NCI-H510A (cell line): ENCODE data around the gene EDEM3.
A peak's percentile ranks its signal among the peaks of the same experiment; 100 is the strongest.

Experiments used
- DNase-seq: peaks from one replicate; lab custom pipeline; 2025; lab: John Stamatoyannopoulos, UW

Gene EDEM3

DNA sequence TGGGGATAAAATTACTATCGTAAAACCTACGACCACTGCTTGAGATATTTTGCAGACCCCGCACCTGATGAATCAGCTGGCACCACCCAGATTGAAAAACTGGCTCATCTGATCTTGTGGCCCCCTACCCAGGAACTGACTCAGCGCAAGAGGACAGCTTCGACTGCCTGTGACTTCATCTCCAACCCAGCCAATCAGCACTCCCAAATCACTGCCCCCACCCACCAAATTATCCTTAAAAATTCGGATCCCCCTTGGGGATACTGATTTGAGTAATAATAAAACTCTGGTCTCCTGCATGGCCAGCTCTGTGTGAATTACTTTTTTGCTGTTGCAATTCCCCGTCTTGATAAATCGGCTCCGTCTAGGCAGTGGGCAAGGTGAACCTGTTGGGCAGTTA lies 81.4 kb downstream of the EDEM3 start:
- DNase-seq, result no peak

DNA sequence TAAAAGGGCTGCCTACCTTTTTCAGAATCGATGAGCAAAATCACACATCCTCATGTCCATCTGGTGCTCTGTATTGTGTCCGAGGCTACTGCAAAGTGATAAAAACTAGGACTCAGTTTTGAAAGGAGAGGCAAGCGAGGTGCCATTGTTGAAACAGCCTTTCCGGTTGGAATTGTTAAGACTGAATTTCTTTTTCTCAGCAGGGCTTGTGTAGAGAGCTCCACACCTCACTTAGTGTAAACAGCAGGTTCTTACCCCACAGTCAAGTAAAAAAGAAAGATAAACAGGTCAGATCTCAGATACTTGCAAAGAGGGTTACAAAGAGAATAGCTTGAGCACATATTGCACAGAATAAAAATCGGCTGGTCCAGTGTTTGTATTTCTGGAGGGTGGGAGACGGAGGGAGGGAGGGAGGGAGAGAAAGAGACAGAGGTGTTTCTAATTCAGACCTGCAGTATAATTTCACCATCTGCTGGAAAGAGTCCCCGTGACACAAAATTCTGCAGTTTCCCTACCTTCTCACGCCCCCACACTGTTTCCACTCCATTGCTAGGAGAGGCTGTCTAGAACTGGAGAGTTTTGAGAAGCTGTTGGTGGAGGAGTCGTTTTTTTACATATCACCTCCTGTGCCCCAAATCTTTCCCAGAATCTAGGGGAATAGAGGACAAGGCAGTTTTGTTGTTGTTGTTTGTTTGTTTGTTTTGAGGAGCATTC lies 82.5 kb downstream of the EDEM3 start:
- no peak for DNase-seq

DNA sequence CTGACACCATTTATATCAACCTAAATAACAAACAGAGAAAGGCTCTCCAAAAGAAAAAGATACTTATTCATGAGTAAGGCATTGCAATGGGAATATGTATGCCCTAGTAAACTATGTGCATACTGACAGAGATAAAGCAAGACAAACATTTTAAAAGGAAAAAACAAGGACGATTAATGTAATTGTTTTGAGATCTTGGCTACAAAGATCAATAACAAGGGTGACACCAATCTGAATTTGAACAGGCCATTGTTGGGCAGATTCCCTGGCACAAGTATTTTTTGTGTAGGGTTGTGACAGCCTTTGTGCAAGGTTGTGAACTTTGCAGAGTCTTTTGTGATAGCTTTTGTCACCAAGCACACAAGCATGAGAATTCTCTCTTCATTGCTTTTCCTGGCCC lies 85.3 kb downstream of the EDEM3 start:
- no peak for DNase-seq

DNA sequence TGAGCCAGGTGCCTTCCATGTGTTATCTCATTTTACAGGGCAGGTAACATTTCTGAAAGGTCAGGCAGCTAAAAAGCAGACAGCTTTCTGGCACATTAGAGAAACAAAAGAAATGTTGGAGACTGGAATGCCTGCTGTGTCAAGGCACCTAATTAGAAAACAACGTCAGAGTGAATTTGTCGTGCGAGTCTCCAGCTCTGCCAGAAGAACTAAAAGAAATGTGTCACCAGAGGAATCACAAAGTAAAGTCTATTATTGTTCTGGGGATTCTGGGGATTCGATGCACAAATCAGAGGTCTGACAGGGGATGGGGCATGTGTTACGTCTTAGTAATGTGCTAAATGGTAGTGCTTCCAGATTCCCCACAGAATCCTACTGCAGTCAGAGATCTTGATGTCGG lies 89.3 kb downstream of the EDEM3 start:
- no peak for DNase-seq

DNA sequence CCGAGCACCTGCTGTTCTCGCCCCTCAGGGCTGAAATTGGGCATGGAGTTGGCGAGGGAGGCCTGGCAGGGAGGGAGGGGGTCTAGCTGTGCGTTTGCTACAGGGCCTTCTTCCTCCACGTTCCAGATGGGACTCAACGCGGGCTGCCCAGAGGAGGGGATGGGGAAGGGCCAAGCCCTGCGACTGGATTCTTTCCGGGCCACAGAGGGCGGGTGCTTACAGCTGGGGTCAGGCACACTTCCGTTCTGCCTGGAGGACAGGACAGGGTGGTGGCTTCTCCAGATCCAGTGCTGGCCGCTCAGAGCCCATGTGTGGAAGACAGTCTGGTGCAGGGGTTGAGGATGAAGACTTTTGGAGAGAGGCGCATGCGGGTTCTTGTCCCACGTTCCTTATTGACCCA lies 90.0 kb downstream of the EDEM3 start:
- no peak for DNase-seq

DNA sequence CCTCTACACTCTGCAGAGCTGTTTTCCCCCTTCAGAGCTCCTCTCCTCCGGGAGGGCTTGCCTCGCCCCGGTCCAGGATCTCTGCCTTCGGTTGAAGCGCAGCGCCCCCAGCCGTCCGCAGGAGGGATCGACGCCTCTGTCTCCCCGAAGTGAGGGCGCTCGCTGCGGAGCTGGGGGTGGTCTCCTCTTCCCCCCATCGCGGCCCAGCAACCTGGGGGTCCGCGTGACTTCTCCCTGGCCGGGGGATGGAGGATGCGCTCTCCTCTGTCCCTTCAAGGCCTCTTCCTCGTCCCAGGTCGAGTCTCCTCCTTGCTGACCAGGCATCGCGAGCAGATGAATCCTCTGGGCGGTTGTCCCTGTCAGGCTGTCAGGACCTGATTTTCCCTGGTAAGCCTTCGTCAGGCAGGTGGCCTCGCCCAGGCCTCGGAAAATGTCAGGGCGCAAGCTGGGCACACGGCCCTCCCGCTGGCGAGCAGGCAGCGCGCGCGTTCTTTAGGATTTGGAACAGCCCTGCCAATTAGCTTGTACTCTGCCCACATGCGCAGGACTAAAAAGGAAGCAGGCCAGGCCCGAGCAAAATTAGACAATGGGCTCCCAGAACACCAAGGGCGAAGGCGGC lies 90.5 kb downstream of the EDEM3 start:
- peak; percentile 55 for DNase-seq

DNA sequence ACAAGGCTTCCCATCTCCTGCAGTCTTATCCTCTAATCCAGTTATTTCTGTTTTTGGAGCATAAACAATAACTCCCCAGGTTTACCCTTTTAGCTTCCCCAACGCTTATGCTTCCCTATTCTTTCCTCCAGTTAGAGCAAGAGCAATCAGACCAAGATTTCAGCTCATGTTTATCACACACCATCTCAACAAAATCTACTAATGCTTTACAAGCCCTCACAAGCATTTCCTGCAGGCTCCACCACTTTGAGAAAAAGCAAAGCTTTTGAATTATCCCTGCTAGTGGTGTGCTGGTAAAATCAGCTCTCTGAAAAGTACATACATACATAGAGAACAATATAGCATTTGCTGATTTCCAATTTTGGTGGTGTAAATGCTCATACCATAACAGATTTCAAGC lies 92.9 kb downstream of the EDEM3 start:
- DNase-seq, result no peak

DNA sequence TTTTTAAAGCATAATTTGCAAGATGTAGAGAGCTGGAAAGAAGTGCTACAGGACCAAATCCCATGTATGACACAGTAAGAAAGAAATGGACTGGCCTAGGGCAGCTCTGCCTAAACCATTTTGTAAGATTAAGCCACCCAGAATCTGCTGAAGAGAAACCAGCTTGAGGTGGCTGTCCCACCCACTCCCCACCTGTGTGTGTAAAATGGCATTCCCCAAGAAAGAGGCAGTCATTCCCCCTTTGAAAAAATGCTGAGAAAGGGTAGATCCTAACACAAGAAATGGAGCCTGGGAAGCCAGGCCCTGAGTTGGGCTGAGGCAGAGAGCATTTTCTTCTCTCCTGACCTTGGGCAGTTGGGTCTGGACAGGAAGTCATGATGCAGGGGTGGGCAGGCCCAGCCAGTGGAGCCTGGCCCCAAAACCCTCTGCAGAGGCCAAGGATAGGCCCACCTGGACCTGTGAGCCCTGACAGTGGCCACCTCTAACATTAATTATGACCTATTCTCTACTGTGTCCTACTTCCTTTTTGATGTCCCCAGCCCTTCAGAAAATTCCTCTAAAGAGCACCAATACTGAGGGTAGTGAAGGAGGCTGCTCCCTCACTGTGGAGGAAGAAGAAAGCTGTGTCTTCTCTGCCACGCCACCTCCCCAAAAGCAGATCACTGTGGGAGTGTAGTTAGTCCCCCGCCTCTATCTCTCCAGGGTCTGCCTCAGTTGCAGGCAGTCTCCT lies 94.0 kb downstream of the EDEM3 start:
- no peak for DNase-seq

DNA sequence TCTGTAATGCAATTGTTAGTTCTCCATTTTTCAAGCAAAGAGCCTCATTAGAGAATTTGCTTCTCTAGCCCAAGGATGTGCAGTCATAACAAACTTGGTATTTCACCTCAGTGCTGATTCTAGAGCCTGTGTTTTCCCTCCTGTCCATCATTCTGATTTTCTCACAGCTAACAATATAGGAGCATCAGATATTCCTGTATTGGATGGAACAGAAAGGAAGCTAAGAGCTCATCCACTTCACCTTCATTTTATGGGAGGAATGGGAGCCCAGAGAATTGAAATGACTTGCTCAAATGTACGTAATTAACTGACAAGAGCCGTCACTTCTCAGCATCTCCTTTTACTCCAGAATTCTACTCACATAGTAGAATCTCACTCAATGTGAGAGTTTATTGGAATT lies 96.6 kb downstream of the EDEM3 start:
- DNase-seq, result no peak

DNA sequence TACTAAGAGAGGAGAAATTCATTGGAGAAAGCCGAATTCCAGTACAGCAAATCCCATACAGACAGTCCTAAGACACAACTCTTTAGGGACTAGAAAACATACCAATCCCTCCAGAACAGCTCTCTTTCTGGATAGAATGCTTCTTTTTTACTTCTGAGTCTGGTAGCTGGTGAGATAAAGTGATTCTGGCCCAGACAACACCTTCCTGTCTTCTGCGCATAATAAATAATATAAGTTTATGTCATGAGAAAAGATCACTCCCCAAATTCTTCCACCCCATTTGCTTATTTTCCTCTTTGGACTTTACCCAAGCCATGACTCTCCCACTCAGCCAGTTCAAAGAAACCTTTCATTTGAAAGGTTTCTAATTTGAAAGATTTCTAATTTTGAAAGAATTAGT lies 98.4 kb downstream of the EDEM3 start:
- DNase-seq, result no peak

DNA sequence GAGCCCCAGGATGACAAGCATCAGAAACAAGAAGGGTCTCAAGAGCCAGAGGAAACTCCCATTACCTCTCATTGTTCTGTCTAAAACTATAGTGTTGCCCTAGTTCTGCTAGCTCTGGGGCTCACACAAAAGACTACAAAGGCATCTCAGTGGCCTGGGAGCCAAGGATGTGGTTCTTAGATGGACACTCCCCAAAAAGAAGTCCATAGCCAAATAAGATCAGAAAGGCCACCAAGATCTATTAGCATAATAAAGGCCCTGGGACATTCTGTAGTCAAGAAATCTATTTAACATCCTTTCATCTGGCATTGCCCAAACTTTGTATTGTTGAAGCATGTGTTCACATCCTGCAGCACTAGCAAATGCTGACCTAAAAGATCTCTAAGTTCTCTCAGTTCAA lies 99.5 kb downstream of the EDEM3 start:
- DNase-seq, result no peak

DNA sequence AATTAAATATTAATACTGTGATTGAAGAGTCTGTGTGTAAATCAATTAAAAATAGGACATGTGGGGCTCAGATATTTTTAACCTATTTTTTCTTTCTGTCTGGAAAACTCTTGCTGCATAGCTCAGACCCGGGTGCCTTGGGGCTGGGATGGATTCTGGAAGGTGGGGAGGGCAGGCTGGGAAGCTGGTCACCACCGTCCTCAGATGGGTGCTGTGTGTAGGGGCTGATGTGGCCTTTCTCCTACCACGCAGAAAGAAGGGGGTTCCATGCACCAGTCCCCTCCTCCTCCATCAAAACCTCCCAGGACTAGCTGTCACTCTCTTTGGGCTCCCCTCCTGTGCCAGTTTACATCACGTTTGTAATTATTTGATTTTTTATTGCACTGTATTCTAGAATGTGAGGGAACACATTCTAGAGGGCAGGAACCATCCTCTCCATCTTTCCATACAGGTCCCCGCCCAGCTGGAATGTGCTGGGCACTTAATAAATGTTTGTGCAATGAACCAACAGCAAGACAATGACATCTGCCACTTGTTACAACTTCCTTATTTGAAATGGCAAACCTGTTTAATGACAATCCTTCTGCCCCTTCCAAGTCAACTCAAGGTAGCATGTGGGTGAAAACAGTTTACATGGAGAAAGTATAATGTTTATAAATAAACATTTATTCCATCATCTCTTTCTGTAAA lies 104.3 kb downstream of the EDEM3 start:
- no peak for DNase-seq

DNA sequence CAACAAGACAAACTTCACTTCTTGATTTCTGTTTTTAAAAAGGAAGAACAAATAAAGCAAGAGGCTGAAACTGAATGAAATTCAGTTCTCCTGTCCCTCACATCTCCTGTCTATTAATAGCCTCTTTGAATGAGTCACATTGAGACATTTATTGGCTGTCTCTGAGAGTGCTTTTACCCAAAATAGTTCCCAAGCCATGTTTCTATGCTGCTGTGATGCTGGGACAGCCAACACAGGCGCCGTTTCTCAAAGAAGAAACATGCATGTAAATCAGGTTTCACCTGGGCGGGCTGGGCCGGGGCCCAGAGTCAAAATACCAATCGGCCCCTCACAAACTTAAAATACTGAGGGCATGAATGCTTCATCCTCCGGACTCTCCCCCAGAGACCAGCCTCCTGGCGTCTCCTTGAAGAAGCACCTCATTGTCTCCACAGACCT lies 105.2 kb downstream of the EDEM3 start:
- no peak for DNase-seq

DNA sequence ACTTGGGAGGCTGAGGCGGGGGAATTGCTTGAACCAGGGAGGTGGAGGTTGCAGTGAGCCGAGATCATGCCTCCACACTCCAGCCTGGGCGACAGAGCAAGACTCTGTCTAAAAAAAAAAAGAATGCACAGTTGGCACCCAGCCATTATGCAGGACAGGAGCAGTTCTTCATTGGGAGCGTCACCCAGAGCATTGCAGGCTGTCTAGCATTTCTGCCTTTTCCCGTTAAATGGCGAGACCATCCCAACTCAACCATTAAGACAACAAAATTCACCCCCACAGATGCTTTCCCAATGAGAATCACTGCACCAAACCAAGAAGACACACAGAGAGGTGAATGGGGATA lies 105.8 kb downstream of the EDEM3 start:
- DNase-seq, result no peak

DNA sequence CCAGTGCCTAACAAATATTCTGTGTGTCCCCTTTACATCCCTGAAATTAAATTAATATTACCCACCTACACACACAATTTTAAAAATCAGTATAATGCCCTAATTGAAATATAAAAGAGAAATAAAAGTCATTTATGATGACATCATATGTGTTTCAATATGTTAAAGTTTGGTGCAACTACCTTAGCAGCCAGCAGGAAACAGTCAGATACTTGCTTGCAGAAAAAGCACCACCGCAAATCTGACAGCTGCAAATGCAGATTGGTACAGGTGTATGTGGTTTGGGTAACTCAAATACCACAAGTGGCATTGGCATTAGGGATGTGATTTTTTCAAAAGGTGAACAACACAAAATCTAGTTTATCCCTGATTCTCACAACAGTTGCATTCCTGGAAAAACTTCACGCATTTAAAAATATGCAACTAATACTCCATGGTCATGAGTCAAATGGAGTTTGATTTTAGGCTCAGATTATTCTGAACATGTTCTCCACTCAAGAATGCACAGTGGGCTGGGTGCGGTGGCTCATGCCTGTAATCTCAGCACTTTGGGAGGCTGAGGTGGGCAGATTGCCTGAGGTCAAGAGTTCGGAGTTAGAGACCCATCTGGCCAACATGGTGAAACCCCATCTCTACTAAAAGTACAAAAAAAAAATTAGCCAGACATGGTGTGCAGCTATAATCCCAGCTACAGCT lies 106.3 kb downstream of the EDEM3 start:
- DNase-seq, result no peak

DNA sequence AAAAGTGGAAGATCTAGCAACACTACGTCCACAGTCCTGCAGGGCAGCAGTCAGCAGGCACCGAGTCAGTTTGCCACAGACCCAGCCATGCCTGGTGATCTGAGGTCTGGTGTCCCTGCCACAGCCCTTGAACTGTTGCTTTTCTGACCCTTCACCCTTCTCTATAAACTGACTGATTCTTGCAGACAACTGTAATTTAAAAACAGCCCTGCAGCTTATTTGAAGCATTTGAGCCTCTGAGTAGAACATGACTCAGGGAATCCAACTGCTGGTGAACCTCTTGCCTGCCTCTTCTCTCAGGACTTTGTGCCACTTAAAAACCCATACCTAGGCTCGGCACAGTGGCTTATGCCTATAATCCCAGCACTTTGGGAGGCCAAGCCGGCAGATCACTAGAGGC lies 107.2 kb downstream of the EDEM3 start:
- no peak for DNase-seq

DNA sequence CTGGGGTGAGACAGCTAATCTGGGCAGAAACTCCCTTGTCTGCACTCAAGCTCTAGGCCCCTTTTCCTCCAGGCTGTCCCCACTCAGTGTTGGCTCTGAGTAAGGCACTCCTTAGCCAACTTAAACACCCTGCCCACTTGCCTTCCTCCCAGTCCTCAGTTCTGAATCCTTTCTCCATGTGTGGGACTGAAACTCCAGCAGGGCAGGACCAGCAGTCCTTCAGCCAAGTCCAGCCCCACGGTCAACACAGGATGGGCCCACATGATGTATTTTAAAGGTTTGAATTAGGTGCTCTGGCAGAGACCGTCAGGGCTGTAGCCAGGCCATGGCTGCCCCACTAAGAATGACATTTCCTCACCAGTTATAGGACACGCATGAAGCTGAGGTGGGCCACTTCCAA lies 107.8 kb downstream of the EDEM3 start:
- DNase-seq, result no peak

DNA sequence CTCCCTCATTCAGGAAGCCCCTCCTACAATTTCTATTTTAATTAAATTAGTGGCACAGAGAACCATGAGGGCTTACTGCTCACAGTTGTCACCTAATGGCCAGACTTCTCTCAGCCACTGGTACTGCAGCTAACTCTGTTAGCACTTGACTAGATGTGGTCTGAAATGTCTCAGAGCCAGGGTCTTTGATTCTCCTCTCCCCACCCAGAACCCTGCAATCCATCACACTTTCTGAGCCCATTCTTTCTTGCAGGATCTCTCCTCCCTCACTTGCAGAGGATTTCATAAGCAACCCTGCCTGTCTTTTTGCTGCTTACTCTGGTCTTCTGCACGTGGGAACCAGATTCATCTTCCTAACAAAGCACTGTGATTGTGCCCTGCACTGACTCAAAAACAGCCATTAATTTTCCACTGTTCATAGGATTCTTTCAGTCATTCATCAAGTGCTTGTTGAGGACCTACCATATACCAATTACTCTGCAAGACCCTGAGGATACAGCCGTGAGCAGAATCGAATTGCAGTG lies 108.4 kb downstream of the EDEM3 start:
- DNase-seq, result no peak

DNA sequence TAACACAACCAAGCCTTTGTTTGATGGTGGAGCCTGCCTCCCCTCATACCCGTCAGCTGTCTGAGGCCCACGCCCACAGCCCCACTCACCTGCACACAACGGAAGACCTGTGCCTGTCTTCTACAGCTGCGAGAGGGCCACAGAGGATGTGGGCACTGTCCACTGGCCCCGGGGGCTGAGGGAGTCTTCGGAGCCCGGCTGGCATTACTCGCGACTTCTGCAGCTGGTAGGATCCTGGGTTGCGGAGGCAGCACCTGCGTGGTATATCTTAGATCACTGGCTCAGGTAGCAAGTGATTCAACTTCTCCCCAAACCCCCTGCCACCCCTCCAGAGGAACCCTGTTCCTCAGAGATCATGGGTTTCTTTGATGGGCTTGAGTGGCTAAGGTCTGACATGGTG lies 109.9 kb downstream of the EDEM3 start:
- no peak for DNase-seq

DNA sequence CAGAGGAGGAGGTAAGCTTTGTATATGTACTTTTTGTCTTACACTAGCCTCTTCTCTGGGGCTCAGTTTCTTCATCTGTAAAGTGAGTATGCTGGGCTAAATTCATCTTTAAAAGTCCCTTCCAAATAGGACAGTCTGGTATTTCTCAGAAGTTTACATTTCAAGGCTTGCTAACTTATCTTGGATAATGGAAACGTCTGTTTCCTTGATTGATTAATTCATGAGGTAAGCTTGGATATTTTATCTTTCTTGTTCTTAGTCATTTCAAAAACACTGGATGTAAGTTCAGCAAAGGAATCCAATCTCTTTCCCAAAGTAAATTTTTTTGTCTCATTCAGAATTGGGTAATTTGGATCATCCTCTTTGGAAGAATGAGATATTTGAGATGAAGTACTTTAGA lies 111.0 kb downstream of the EDEM3 start:
- DNase-seq, result no peak

DNA sequence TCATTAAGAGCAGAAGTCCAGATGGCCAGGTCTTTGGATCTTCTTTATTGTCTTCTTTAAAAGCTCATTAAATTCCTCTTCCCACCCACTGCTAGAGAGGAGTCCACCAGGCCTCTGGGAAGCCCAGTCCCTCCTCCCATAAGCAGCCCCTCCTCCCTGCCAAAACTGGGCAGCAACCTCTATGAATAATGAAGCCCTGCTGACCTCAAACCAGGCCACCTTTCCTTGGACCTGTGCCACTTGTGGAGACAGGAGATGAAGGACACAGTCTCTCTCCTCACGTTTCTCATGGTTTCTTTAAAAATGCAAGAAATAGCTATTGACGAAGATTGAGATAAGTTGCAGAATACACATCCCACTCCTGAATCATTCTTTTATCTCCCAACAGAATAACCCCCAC lies 112.8 kb downstream of the EDEM3 start:
- DNase-seq, result no peak

DNA sequence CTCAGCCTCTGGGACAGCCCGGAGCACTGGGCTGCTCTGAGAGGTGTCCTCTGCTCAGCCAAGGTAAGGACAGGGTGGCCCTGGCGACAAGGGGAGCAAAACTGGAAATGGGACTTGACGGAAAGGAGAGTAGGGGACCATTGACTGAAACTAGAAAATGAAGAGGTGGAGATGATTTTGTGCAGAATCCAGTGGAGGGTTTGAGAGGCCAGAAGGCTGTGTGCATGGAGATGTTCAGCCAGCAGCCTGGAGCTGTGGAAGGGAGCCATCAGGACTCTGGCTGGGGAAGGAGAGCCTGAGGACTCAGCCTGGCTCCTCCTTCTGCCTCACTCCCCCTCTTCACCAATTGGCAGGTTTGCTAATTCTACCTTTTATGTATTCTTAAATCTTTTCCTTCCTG lies 114.2 kb downstream of the EDEM3 start:
- no peak for DNase-seq
